CD4-positive, alpha-beta T cell treated with Interleukin-6 for 4 hours (primary cell): ENCODE measurements around the gene ALDH1L1.

ENCODE experiments used
- DNase-seq: peaks from one replicate; pipeline ENCODE4 v3.0.0-alpha.2; 2020; ENCODE audit warnings: mixed read lengths

ALDH1L1 gene

GRCh38 chr3:126153695-126154360, 26.6 kb downstream of the ALDH1L1 start:
- DNase-seq: no peak

DNA sequence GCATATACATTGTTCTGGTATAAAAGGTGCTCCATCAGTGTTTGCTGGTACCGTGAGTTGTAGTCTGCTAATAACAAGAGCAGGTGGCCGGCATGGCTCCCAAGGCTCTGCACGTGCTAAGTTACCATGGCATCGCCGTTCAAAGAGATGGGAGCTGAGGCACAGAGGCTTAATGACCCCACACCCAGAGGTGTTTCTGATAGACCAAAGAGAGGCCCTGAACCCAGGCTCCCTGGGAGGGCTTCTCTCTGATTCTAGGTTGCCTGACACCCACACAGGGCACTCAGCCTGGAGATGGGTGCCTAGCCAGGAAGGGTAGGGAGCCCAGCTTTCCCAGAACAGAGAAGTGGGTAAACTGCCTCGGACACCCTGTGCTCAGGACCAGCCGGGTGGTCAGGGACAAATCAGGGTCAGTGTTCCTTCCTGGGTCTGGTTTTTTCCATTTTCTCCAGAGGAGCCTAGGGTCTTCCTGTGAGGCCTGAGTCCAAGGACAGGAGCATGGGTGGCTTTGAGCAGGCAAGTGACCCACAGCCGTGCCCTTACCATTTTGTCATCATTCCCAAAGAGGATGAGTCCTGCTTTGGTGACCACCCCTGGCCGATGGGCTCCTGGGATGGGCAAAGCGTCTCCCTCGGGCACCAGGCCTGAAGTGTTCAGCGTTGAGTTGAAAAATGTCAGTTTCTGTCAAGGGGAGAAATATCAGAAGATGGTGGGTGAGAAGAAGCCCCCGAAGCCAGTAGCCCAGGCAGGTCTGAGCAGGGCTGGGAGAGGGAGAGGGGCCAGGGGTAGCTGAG, 27.3 kb downstream of the ALDH1L1 start:
- DNase-seq: no peak

- no peak for DNase-seq
These were observed 27.9 kb downstream of the ALDH1L1 start for GRCh38 chr3:126152458-126152857.

DNA sequence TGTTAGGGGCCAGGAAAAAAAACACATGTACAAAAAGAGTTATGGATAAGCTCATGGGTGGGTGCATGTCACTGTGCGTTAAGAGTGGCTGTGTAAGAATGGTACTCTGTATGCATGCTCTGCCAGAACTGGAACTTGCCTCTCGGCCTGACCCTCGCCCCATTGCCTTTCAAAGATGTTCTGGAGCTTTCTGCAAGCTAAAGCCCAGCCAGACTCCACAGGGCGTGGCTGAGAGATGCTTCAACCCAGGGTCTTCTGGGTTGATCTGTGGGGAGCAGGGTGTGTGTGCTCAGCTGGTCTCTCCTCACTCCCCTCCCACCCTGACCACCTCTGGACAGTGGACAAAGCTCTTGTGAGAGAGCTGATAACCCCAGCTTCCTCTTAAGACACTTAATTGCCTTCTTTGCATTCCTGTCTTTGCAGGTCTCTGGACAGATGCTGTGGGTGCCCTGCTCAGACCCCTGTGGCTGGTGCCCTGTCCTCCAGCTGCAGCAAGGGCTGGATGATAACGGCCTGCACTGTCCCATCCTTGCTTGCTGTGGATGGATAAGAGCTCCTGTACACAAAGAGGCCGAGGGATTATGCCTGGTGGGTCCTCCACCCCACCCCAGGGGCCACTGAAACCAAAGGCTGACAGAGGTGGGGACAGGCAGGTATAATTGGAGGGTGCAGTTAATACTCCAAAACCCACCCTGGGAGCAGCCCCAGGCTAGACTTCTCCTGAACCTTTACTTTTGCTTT, 28.7 kb downstream of the ALDH1L1 start:
- no peak for DNase-seq

- no peak for DNase-seq
These were observed 30.3 kb downstream of the ALDH1L1 start for GRCh38 chr3:126149960-126150515.

DNA sequence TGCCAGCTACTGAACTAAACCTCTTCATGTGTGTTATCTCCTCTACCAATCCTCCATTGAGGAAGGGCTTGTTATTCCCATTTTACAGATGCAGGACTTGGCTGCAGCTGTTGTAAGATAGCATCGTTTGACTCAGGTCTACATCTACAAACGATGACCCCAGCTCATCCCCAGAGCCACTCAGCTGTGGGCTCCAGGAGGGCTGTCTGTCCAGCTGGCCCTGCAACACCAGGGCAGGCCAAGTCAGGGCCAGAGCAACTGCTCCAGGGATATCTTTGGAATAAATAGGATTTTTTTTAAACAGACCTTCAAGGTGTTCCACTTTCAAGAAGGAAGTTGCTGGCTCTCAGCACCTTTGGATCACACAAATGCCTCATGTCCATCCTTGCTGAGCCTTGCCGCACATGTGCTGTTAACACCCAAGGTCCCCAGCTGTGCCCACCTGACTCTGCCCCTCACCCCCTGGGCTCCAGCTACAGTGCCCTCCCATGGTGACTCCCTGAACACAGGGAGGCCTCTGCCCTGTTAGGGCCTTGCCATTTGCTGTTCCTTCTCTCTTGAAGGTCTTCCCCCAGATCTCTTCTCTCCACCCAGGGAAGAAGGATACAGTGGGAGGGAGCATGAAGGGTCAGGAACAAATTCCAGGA, 31.0 kb downstream of the ALDH1L1 start:
- no peak for DNase-seq

GRCh38 chr3:126147932-126148683, 32.3 kb downstream of the ALDH1L1 start:
- no peak for DNase-seq

GRCh38 chr3:126147147-126147931, 33.0 kb downstream of the ALDH1L1 start:
- DNase-seq: no peak

DNA sequence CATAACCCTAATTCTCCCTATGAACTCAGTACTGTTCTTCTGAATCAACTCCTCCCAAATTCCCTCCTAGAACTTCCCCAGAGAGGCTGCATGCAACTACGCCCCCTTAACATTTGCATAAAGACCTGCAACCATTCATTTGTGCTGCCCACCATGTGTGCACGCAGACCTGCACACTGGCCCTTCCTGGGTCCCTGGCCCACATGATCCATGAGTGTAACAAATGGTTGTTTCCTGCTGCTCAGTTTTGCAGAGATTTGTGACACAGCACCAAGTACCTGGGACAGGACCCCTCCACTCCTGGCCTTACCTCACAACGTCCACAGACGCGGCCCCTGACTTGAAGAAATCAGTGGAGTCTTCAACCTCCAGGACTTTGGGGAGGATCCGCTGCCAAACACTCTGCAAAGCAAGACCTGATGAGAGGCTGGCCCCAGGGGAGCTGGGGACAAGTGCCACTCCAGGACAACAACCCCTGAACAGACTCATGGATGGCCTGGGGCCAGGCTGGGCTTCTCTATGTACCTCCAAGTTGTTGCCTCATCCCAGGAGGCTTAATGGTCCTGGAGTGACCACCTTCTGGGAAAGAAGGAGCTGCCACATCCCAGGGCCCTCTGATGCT, 33.8 kb downstream of the ALDH1L1 start:
- no peak for DNase-seq

DNA sequence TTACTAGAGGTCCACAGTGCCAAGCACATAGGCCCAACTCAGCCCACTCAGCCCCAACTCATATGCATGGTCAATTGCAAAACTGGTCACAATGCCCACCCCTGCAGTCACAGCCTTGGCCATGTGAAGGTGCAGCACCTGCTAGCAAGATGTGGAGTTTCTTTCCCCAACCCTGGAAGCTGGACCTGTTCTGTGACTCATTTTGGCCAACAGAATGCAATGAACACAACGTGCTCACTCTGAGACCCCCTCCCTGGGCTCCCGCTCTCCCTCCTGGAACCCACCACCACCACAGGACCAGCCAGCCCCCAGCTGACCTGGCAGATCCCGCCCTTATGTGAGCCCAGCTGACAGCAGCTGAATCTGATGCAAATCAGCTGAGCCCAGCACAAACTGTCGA, 34.4 kb downstream of the ALDH1L1 start:
- DNase-seq: no peak

GRCh38 chr3:126142652-126143051, 37.7 kb downstream of the ALDH1L1 start:
- DNase-seq: no peak

- DNase-seq: no peak
These were observed 42.8 kb downstream of the ALDH1L1 start for GRCh38 chr3:126137490-126138130.

DNA sequence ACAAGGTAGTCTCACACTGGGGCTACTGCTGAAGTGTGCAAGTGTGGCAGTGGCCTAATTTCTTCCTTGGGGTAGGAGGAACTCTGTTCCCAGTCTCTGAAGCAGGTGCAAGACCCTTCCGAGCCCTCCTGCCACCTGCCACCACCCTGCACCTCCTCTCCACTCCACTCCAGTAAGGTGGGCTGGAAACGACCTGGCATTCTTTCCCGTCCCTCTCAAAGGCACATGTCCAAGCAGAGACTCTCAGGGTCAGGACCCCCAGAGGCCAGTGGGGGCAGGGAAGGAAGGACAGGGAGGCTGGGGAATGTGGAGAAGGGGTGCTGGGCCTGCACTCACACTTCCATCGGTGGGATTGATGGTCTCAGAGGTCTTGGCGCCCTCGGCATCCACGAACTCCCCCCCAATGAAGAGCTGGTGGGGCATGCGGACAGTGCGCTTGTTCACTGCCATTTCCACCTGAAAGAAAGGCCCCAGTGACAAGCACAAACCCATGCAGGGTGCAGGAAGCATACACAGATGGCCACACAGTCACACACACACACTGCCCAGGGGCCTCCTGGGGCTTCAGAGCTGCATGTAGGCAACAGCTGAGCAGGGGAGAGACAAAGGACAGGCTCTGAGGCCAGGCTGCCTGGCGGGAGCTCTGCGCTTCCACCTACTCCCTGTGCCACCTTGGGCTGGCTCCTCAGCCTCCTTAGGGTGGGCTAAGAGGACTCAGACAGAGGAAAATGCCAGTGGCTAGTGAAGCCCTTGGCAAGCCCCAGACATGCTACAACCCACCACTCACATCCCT, 43.8 kb downstream of the ALDH1L1 start:
- DNase-seq: no peak

- no peak for DNase-seq
These were observed 44.8 kb downstream of the ALDH1L1 start for GRCh38 chr3:126135406-126136076.

DNA sequence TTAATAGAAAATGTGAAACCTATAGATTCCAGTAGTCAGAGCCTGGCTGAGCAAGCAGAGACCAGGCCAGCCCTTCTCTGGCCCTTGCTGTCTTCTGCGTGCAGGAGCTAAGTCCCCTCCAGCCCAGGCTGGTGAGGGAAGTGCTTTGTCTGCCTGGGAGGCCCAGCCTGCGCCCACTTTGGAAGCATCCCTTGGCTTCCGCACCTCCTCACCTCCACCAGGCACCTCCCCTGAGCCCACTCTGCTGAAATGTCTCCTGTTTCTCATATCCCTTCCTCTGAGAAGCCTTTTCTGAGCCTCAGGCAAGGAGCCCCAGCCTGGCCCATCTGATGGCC, 45.3 kb downstream of the ALDH1L1 start:
- no peak for DNase-seq

GRCh38 chr3:126134219-126134975, 46.0 kb downstream of the ALDH1L1 start:
- DNase-seq: peak; percentile 45

DNA sequence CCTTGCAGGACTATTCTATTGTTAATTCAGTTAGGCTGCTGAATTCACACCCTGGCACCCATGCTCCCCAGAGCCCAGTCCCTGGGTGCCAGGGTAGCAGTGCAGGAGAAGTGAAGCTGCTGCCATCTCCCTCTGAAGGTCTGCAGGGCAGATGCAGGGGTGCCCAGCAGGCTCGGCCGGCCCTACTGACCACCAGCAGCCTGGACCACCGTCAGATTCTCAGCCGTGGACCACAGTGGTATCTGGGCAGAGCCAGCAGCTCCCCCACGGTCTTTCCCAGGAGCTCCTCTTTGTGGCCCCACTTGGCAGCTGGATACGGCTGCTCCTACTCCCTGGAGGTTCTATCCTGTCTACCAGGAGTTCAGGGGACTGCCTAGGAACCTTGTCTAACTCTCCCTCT, 46.8 kb downstream of the ALDH1L1 start:
- no peak for DNase-seq
